Activated CD4-positive, CD25-positive, alpha-beta regulatory T cell (primary cell): ENCODE data around the gene TIAL1.
"Not testable (repeated sequence)": the region's sequence is repeated elsewhere in the genome, so short reads cannot be mapped to it uniquely, and the experiment has no call there.

ENCODE experiments used
- DNase-seq, 4 experiments: peaks; one replicate each; lab custom pipeline; 2025; lab: John Stamatoyannopoulos, UW

TIAL1 gene

GRCh38 chr10:119531067-119531466 lies 65.7 kb downstream of the TIAL1 start:
- DNase-seq = no peak

GRCh38 chr10:119528663-119529237 lies 68.0 kb downstream of the TIAL1 start:
- not testable (repeated sequence) for DNase-seq

- DNase-seq = no peak
Observed at GRCh38 chr10:119526621-119527592, 69.9 kb downstream of the TIAL1 start.

GRCh38 chr10:119526149-119526548 lies 70.6 kb downstream of the TIAL1 start:
- DNase-seq = no peak

- DNase-seq = no peak
Observed at GRCh38 chr10:119525116-119525515, 71.6 kb downstream of the TIAL1 start.

GRCh38 chr10:119524720-119525070 lies 72.1 kb downstream of the TIAL1 start:
- no peak for DNase-seq

- DNase-seq = no peak
Observed at GRCh38 chr10:119523895-119524719, 72.7 kb downstream of the TIAL1 start.
